Lower leg skin (tissue), 4 donors: ENCODE measurements around the gene ERCC6. TPM values are rescaled to one million over a fixed set of nuclear protein-coding genes. Genes with fewer than 3 reads are reported as not detected.

ENCODE experiments used
- DNase-seq, 2 donors: peaks; one replicate each; pipeline ENCODE4 v3.0.0-alpha.2; 2019; ENCODE audit warnings: low spot score in 2 of 2
- H3K4me3 ChIP-seq: fragments of 200-600 bp; sonication (generic); 2 replicates; pipeline ENCODE4 v1.5.1; 2017; ENCODE audit warnings: mild to moderate bottlenecking, low read depth; ENCODE audit not compliant: poor library complexity, severe bottlenecking
- CTCF ChIP-seq, 3 donors: fragments of 450-650 bp; IDR thresholded peaks; one replicate each; pipeline ENCODE4 v1.5.1; 2016; ENCODE audit warnings: antibody characterized with exemption in 3 of 3, mild to moderate bottlenecking in 3 of 3, moderate library complexity in 2 of 3
- POLR2A ChIP-seq, 2 donors: fragments of 450-650 bp; IDR thresholded peaks; one replicate each; pipeline ENCODE4 v1.6.1; 2016 to 2017; ENCODE audit warnings: antibody characterized with exemption in 2 of 2, mild to moderate bottlenecking in 1 of 2, moderate library complexity in 1 of 2
- WGBS, 2 donors: methylation state at CpG; one replicate each; pipeline ENCODE4 v1.1.5; 2018; 5-methylcytosine and 5-hydroxymethylcytosine counted together
- intact Hi-C: fragments of 100-400 bp; cut with DNase I; formaldehyde crosslinking; loops from one replicate; pipeline ENCODE4 v1.15.0; 2023; ENCODE audit warnings: low total_unique reads
- total RNA-seq, 4 donors: library from RNA; depleted of rRNA; stranded (reverse); fragments of >200 nt; gene quantifications; one replicate each; pipeline ENCODE4 v1.1.0, GENCODE V29; 2016

Gene ERCC6
- total RNA-seq, 4 donors from 2014 or later, result 22.7 to 29.7 (median 23.6) TPM

- no peak overlapping the region for H3K4me3 ChIP-seq
- 78 to 85% methylated on average over 1 of the region's 1 CpG for WGBS, 2 donors
- TF ChIP-seq POLR2A (IDR thresholded peaks at IDR 0.05) (no peak), CTCF (IDR thresholded peaks at IDR 0.05) (no peak)
- no peak for DNase-seq
- intact Hi-C loops, result no loop called here
Measured at GRCh38 chr10:49567810-49568209, 28.9 kb upstream of the ERCC6 start.

GRCh38 chr10:49564461-49565009 is 25.6 kb upstream of the ERCC6 start:
- TF ChIP-seq CTCF (IDR thresholded peaks at IDR 0.05), result no peak
- TF ChIP-seq POLR2A (IDR thresholded peaks at IDR 0.05), result no peak
- H3K4me3 ChIP-seq, result no peak overlapping the region
- intact Hi-C loops, result no loop called here
- no peak for DNase-seq
- WGBS, 2 donors, result 91 to 94% methylated on average over 4 of the region's 4 CpGs

- TF ChIP-seq POLR2A (IDR thresholded peaks at IDR 0.05), result no peak
- TF ChIP-seq CTCF (IDR thresholded peaks at IDR 0.05), result no peak
- H3K4me3 ChIP-seq, result no peak overlapping the region
- intact Hi-C loops, result no loop called here
- WGBS, 2 donors, result 70 to 78% methylated on average over 1 of the region's 1 CpG
- DNase-seq, result no peak
Measured at GRCh38 chr10:49562893-49563292, 24.0 kb upstream of the ERCC6 start.

GRCh38 chr10:49560526-49560925 is 21.6 kb upstream of the ERCC6 start:
- intact Hi-C loops, result no loop called here
- TF ChIP-seq POLR2A (IDR thresholded peaks at IDR 0.05) (no peak), CTCF (IDR thresholded peaks at IDR 0.05) (no peak)
- no peak overlapping the region for H3K4me3 ChIP-seq
- DNase-seq, result no peak
- WGBS, 2 donors, result 43 to 51% methylated on average over 2 of the region's 2 CpGs

- WGBS, 2 donors, result 23 to 43% methylated on average over 1 of the region's 1 CpG
- DNase-seq, result no peak
- intact Hi-C loops, result no loop called here
- no peak overlapping the region for H3K4me3 ChIP-seq
- TF ChIP-seq POLR2A (IDR thresholded peaks at IDR 0.05), result no peak
- TF ChIP-seq CTCF (IDR thresholded peaks at IDR 0.05), result no peak
Measured at GRCh38 chr10:49559476-49559875, 20.6 kb upstream of the ERCC6 start.

GRCh38 chr10:49558190-49558589 is 19.3 kb upstream of the ERCC6 start:
- intact Hi-C loops, result no loop called here
- DNase-seq, result no peak
- no peak for TF ChIP-seq POLR2A (IDR thresholded peaks at IDR 0.05)
- TF ChIP-seq CTCF (IDR thresholded peaks at IDR 0.05), result no peak
- H3K4me3 ChIP-seq, result no peak overlapping the region
- WGBS, 2 donors, result 76 to 88% methylated on average over 5 of the region's 5 CpGs
